ENCODE results near the gene APOL1. TPM values are rescaled to one million over a fixed set of nuclear protein-coding genes. Genes with fewer than 3 reads are reported as not detected.
"Not testable (repeated sequence)": the region's sequence is repeated elsewhere in the genome, so short reads cannot be mapped to it uniquely, and the experiment has no call there.

APOL1 gene
- total RNA-seq, 6 experiments from 2014 or later = 0.55 to 6.2 (median 4.9) TPM

DNA sequence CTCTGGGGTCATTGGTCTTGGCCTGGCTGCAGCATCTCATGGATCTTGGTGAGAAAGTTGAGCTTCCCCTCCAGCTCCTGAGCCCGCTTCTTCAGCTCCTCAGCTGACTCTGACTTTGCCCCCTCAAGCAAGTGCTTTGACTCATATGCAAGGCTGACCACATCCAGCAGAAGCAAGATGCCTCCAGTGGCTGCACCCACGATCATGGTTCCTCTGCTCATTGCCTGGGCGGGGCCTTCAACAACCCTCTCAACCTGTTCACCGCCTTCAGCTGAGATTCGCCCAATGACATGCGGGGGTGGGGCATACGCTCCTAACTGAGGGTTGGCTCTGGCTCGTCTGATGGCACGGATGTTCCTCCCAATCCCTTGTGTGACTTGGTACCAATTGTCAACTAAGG lies 25.5 kb upstream of the APOL1 start:
- H3K4me3 Mint-ChIP-seq = no peak overlapping the region
- no peaks in the 10 kb centered on the region for H3K4me1 Mint-ChIP-seq (ENCODE audit: low read depth)
- H3K27ac Mint-ChIP-seq = no peak overlapping the region
- peaks cover 25% of the 10 kb centered on the region for H3K36me3 Mint-ChIP-seq (ENCODE audit: low read depth)
- H3K9me3 Mint-ChIP-seq = no peaks in the 10 kb centered on the region
- peaks cover 3% of the 10 kb centered on the region for H3K27me3 Mint-ChIP-seq (ENCODE audit: insufficient read depth)
- DNase-seq = no peak
- no peak for TF ChIP-seq CTCF (IDR thresholded peaks at IDR 0.05)

DNA sequence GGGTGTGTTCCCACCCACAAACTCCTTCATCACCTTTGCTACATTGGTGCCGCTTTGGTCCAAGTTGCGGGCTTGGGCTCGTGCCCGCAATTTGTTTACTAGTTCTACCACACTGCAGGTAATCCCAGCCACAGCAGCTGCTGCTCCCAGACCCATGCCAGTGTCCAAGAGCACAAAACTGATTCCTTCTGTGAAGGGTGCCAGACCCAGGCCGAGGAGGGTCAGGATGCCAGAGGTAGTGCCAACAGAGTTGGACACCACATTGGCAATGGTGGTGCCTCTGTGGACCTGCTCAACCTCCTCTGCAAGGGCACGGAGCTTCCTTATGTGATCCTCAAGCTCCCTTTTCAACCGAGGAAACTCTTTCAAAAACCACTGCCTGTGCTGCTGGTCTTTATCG lies 25.1 kb upstream of the APOL1 start:
- peaks cover 3% of the 10 kb centered on the region for H3K27me3 Mint-ChIP-seq (ENCODE audit: insufficient read depth)
- no peaks in the 10 kb centered on the region for H3K9me3 Mint-ChIP-seq
- no peak overlapping the region for H3K4me3 Mint-ChIP-seq
- TF ChIP-seq CTCF (IDR thresholded peaks at IDR 0.05) = no peak
- no peak for DNase-seq
- no peaks in the 10 kb centered on the region for H3K4me1 Mint-ChIP-seq (ENCODE audit: low read depth)
- H3K36me3 Mint-ChIP-seq (ENCODE audit: low read depth) = peaks cover 27% of the 10 kb centered on the region
- H3K27ac Mint-ChIP-seq = no peak overlapping the region

GRCh38 chr22:36228369-36228768 lies 24.6 kb upstream of the APOL1 start:
- not testable (repeated sequence) for H3K4me1 Mint-ChIP-seq (ENCODE audit: low read depth); H3K4me3 Mint-ChIP-seq; H3K27me3 Mint-ChIP-seq (ENCODE audit: insufficient read depth); H3K9me3 Mint-ChIP-seq; H3K27ac Mint-ChIP-seq; DNase-seq
- peaks cover 27% of the 10 kb centered on the region for H3K36me3 Mint-ChIP-seq (ENCODE audit: low read depth)

DNA sequence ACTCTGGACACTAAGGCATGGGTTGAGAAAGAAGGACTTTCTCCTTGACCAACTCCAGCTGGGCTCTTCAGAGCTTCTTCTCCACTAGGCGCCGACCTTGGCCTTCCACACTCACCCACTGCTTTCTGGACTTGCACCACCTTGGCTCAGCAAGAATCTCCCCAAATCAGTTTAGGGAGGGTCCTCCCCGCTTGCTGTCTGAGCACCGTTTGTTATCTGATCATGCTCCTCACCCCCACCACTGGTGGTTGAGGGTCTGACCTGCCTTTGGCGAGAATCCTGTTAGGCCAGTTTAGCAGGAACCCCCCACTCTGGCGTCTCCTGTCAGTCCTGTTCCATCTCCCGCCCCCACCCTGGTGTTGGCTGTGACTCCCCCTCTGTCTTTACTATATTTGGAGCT lies 24.0 kb upstream of the APOL1 start:
- peaks cover 7% of the 10 kb centered on the region for H3K4me1 Mint-ChIP-seq (ENCODE audit: low read depth)
- no peak for TF ChIP-seq CTCF (IDR thresholded peaks at IDR 0.05)
- H3K36me3 Mint-ChIP-seq (ENCODE audit: low read depth) = peaks cover 27% of the 10 kb centered on the region
- H3K27me3 Mint-ChIP-seq (ENCODE audit: insufficient read depth) = peaks cover 1% of the 10 kb centered on the region
- H3K4me3 Mint-ChIP-seq = no peak overlapping the region
- no peak overlapping the region for H3K27ac Mint-ChIP-seq
- DNase-seq = no peak
- no peaks in the 10 kb centered on the region for H3K9me3 Mint-ChIP-seq

GRCh38 chr22:36229649-36230048 lies 23.3 kb upstream of the APOL1 start:
- H3K9me3 Mint-ChIP-seq; DNase-seq; H3K27ac Mint-ChIP-seq; H3K4me3 Mint-ChIP-seq; H3K27me3 Mint-ChIP-seq (ENCODE audit: insufficient read depth): not testable (repeated sequence)
- peaks cover 14% of the 10 kb centered on the region for H3K4me1 Mint-ChIP-seq (ENCODE audit: low read depth)
- peaks cover 28% of the 10 kb centered on the region for H3K36me3 Mint-ChIP-seq (ENCODE audit: low read depth)

DNA sequence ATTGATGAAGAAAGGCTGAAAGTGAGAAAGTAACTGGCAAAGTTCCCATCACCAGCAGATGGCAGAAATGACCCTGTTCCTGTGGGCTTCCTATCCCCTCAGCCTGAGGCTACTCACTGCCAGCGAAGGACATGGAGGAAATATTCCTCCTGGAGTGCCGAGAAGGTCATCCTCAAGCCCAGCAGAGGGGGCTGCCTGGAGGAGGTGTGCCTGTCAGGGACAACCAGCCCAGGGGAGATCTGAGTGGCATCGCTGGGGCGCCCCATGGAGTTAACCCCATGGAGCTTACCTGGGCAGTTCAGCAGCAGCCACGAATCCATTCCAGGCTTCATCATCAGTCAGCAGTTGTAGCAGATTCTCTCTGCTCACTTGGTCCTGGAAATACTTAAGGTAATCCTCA lies 21.9 kb upstream of the APOL1 start:
- H3K27me3 Mint-ChIP-seq (ENCODE audit: insufficient read depth); H3K4me3 Mint-ChIP-seq; H3K27ac Mint-ChIP-seq; DNase-seq; H3K9me3 Mint-ChIP-seq: not testable (repeated sequence)
- Mint-ChIP-seq H3K4me1 (ENCODE audit: low read depth) (peaks cover 28% of the 10 kb centered on the region), H3K36me3 (ENCODE audit: low read depth) (peaks cover 42% of the 10 kb centered on the region)

GRCh38 chr22:36232715-36233401 lies 20.1 kb upstream of the APOL1 start:
- no peak overlapping the region; the same call in 1 of the 2 replicates for H3K27ac Mint-ChIP-seq
- no peak for TF ChIP-seq CTCF (IDR thresholded peaks at IDR 0.05)
- peaks cover 1% of the 10 kb centered on the region; the same call in 1 of the 2 replicates for H3K27me3 Mint-ChIP-seq (ENCODE audit: insufficient read depth)
- no peaks in the 10 kb centered on the region for H3K9me3 Mint-ChIP-seq
- peaks cover 46% of the 10 kb centered on the region for H3K4me1 Mint-ChIP-seq (ENCODE audit: low read depth)
- peaks cover 41% of the 10 kb centered on the region for H3K36me3 Mint-ChIP-seq (ENCODE audit: low read depth)
- no peak for DNase-seq
- H3K4me3 Mint-ChIP-seq = no peak overlapping the region
